Transverse colon (tissue), 4 donors: Measurements from ENCODE around the gene DISC1. TPM values are rescaled to one million over a fixed set of nuclear protein-coding genes. Genes with fewer than 3 reads are reported as not detected.
"Not testable (repeated sequence)": the region's sequence is repeated elsewhere in the genome, so short reads cannot be mapped to it uniquely, and the experiment has no call there.

Source experiments
- DNase-seq: peaks from one replicate; pipeline ENCODE4 v3.0.0-alpha.2; 2019
- H3K27ac ChIP-seq, 4 donors: fragments of 200-600 bp; sonication (generic); 2 replicates each; pipeline ENCODE4 v1.5.1; 2016 to 2018; ENCODE audit warnings: inconsistent platforms in 4 of 4
- H3K27me3 ChIP-seq: fragments of 200-600 bp; sonication (generic); 2 replicates; pipeline ENCODE4 v1.5.1; 2017; ENCODE audit warnings: inconsistent platforms
- H3K36me3 ChIP-seq, 4 donors: fragments of 200-600 bp; sonication (generic); 2 replicates each; pipeline ENCODE4 v1.5.1; 2017 to 2019; ENCODE audit warnings: inconsistent platforms in 4 of 4
- H3K4me1 ChIP-seq, 4 donors: fragments of 200-600 bp; sonication (generic); 2 replicates each; pipeline ENCODE4 v1.5.1; 2017 to 2020; ENCODE audit warnings: inconsistent platforms in 4 of 4
- H3K4me3 ChIP-seq, 4 donors: fragments of 200-600 bp; sonication (generic); 1 replicate in 1 of 4; 2 replicates in 3 of 4; pipeline versions ENCODE4 v1.5.1 to v1.6.1; 2017 to 2019; ENCODE audit warnings: inconsistent platforms in 4 of 4
- H3K9me3 ChIP-seq, 2 donors: fragments of 200-600 bp; sonication (generic); 2 replicates each; pipeline ENCODE4 v1.5.1; 2017 to 2019; ENCODE audit warnings: inconsistent platforms in 2 of 2
- EP300 ChIP-seq: sonication (generic); formaldehyde crosslinking; IDR thresholded peaks from one replicate; pipeline ENCODE4 v1.6.1; 2017; ENCODE audit warnings: antibody characterized with exemption, low read depth
- POLR2A ChIP-seq: fragments of 450-650 bp; IDR thresholded peaks from one replicate; pipeline ENCODE4 v1.6.1; 2016; ENCODE audit warnings: antibody characterized with exemption, mild to moderate bottlenecking, moderate library complexity
- POLR2AphosphoS5 ChIP-seq, 3 donors: sonication (generic); formaldehyde crosslinking; IDR thresholded peaks; one replicate each; pipeline ENCODE4 v1.6.1; 2016; ENCODE audit warnings: antibody characterized with exemption in 3 of 3
- WGBS, 2 donors: methylation state at CpG; one replicate each; pipeline ENCODE4 v1.1.5; 2018; ENCODE audit warnings: low coverage in 1 of 2; 5-methylcytosine and 5-hydroxymethylcytosine counted together
- in situ Hi-C, 4 donors: fragments of 200-750 bp; cut with MboI; loops; one replicate each; pipeline versions ENCODE4 v1.15.0 to v1.15.1; 2017; ENCODE audit warnings: low sequenced_read_pairs in 3 of 4, low pct_ligation_motif_present in 1 of 4, low pct_unique_long_range_greater_than_20kb in 1 of 4
- intact Hi-C: fragments of 100-400 bp; cut with DNase I; formaldehyde crosslinking; loops from one replicate; pipeline ENCODE4 v1.15.1; 2023; ENCODE audit warnings: low total_unique reads
- total RNA-seq, 4 donors: library from RNA; depleted of rRNA; stranded (reverse); fragments of >200 nt; gene quantifications; one replicate each; pipeline ENCODE4 v1.1.0, GENCODE V29; 2016
- TF ChIP-seq, protein P1 (sequence below), 5 experiments: fragments of 200-600 bp in 3 of 5; fragments of 450-650 bp in 2 of 5; sonication (generic) in 3 of 5; IDR thresholded peaks; 1 replicate in 2 of 5; 2 replicates in 3 of 5; pipeline ENCODE4 v1.5.1; 2016 to 2017; ENCODE audit warnings: antibody characterized with exemption in 5 of 5, inconsistent platforms in 3 of 5, mild to moderate bottlenecking in 2 of 5, moderate library complexity in 1 of 5

The DISC1 gene
- total RNA-seq, 4 donors from 2014 or later = 7.8 to 20.3 (median 11.5) TPM

- in situ Hi-C loops = no loop called here
- intact Hi-C loops = no loop called here
- Histone ChIP-seq H3K9me3 (no peaks in the 10 kb centered on the region), H3K27me3 (no peaks in the 10 kb centered on the region), H3K27ac (no peak overlapping the region), H3K36me3 (no peaks in the 10 kb centered on the region), H3K4me1 (no peaks in the 10 kb centered on the region), H3K4me3 (no peak overlapping the region)
- 62 to 67% methylated on average over 1 of the region's 1 CpG for WGBS, 2 donors
- no peak for DNase-seq
- TF ChIP-seq EP300 (no peak), POLR2AphosphoS5 (IDR thresholded peaks at IDR 0.05) (no peak), POLR2A (no peak)
- TF ChIP-seq, protein P1, sequence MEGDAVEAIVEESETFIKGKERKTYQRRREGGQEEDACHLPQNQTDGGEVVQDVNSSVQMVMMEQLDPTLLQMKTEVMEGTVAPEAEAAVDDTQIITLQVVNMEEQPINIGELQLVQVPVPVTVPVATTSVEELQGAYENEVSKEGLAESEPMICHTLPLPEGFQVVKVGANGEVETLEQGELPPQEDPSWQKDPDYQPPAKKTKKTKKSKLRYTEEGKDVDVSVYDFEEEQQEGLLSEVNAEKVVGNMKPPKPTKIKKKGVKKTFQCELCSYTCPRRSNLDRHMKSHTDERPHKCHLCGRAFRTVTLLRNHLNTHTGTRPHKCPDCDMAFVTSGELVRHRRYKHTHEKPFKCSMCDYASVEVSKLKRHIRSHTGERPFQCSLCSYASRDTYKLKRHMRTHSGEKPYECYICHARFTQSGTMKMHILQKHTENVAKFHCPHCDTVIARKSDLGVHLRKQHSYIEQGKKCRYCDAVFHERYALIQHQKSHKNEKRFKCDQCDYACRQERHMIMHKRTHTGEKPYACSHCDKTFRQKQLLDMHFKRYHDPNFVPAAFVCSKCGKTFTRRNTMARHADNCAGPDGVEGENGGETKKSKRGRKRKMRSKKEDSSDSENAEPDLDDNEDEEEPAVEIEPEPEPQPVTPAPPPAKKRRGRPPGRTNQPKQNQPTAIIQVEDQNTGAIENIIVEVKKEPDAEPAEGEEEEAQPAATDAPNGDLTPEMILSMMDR (IDR thresholded peaks at IDR 0.05) = no peak
These were observed 13.2 kb downstream of the DISC1 start for GRCh38 chr1:231639819-231640218.

DNA sequence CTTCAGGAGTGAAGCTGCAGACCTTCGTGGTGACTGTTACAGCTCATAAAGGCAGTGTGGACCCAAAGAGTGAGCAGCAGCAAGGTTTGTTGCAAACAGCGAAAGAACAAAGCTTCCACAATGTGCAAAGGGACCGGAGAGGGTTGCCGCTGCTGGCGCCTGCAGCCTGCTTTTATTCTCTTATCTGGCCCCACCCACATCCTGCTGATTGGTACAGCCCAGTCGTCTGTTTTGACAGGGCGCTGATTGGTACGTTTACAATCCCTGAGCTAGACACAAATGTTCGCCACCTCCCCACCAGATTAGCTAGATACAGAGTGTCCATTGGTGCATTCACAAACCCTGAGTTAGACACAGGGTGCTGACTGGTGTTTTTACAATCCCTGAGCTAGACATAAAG, 14.9 kb downstream of the DISC1 start:
- DNase-seq, H3K4me1 ChIP-seq, H3K4me3 ChIP-seq, intact Hi-C loops, H3K36me3 ChIP-seq, in situ Hi-C loops, H3K27me3 ChIP-seq, H3K27ac ChIP-seq, H3K9me3 ChIP-seq: not testable (repeated sequence)
- WGBS, 2 donors = 91% methylated on average over 9 of the region's 9 CpGs; no CpG with 5 or more reads in 1 of the 2 donors

- 98% methylated on average over 36 of the region's 36 CpGs; no CpG with 5 or more reads in 1 of the 2 donors for WGBS, 2 donors
- H3K36me3 ChIP-seq, H3K27ac ChIP-seq, H3K9me3 ChIP-seq, DNase-seq, H3K4me1 ChIP-seq, intact Hi-C loops, in situ Hi-C loops, H3K27me3 ChIP-seq, H3K4me3 ChIP-seq: not testable (repeated sequence)
These were observed 15.5 kb downstream of the DISC1 start for GRCh38 chr1:231642061-231642460.

DNA sequence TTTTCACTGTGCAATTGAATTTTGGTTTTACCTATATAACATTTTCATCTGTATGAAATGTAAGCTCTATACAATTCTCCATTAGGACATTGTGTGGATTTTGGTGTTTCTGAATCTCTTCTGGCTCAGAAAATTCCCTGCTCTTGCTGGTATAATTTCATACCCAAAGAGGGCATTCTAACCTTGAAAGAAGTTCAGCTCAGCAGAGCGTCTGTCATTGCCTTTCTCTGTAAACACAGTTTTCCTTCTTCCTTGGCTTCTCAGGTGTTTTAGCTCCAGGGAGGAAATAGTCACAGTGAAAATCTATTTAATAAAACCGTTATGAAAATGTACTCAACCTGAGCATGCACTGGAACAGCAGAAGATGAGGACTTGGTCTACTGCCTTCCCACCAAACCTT, 16.0 kb downstream of the DISC1 start:
- in situ Hi-C loops (no loop called here), intact Hi-C loops (no loop called here)
- Histone ChIP-seq H3K4me3 (no peak overlapping the region), H3K4me1 (no peaks in the 10 kb centered on the region), H3K9me3 (no peaks in the 10 kb centered on the region), H3K36me3 (no peaks in the 10 kb centered on the region), H3K27me3 (no peaks in the 10 kb centered on the region), H3K27ac (no peak overlapping the region)
- 33 to 42% methylated on average over 1 to 2 of the region's 2 CpGs for WGBS, 2 donors
- no peak for DNase-seq
- TF ChIP-seq POLR2AphosphoS5 (IDR thresholded peaks at IDR 0.05) = no peak
- TF ChIP-seq POLR2A = no peak
- TF ChIP-seq, protein P1 (IDR thresholded peaks at IDR 0.05) = no peak
- TF ChIP-seq EP300 = no peak

- Histone ChIP-seq H3K36me3 (no peaks in the 10 kb centered on the region), H3K27ac (no peak overlapping the region), H3K27me3 (no peaks in the 10 kb centered on the region), H3K9me3 (no peaks in the 10 kb centered on the region), H3K4me1 (no peaks in the 10 kb centered on the region), H3K4me3 (no peak overlapping the region)
- WGBS, 2 donors = 84 to 85% methylated on average over 9 to 13 of the region's 13 CpGs
- intact Hi-C loops = no loop called here
- no peak for DNase-seq
- TF ChIP-seq POLR2A = no peak
- TF ChIP-seq, protein P1 (IDR thresholded peaks at IDR 0.05) = no peak
- no peak for TF ChIP-seq POLR2AphosphoS5 (IDR thresholded peaks at IDR 0.05)
- in situ Hi-C loops = no loop called here
These were observed 16.7 kb downstream of the DISC1 start for GRCh38 chr1:231643071-231643934.
